ENCODE data around the gene ALX3. TPM values are rescaled to one million over a fixed set of nuclear protein-coding genes. Genes with fewer than 3 reads are reported as not detected.

The ALX3 gene
- polyA plus RNA-seq (2013, experiment 1 of 2; ENCODE audit: insufficient read length): not detected
- polyA plus RNA-seq (2013, experiment 2 of 2; ENCODE audit: insufficient read length): not detected

DNA sequence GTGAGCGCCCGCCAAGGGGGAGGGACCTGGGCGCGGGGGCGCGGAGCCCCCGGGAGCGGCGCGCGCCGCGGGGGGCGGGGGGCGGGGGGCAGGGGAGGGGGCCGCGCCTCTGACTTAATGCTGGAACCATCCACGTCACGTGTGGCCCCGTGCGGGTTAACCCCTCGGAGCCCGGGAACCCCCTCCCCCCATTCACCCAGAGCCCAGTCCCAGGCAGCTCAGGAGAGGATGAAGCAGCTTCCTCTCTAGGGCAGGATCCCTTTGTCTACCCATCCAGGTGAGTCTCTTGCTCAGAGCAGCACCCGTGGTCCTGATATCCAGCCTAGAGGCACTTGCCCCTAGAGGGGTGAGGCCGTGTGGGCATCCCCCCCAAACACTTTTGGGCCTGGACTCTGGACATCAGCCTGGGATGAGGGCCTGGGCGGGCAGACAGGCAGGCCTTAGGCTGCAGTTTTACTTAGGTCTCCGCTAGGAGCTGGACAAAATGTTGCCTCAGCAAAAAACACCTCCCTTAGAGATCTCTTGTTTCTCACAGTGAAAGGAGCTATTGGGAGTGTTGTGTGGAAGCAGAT lies at the start of gene ALX3:
Gene ALX3 (minus strand): TSS at position 2 of the 572 bp plus-strand sequence. CDS start 60 bp downstream, outside the sequence.
- no peak for DNase-seq

GRCh38 chr1:110119843-110120242 lies 49.4 kb upstream of the ALX3 start:
- DNase-seq: no peak

GRCh38 chr1:110118636-110119396 lies 48.3 kb upstream of the ALX3 start:
- DNase-seq: peak; percentile 32

DNA sequence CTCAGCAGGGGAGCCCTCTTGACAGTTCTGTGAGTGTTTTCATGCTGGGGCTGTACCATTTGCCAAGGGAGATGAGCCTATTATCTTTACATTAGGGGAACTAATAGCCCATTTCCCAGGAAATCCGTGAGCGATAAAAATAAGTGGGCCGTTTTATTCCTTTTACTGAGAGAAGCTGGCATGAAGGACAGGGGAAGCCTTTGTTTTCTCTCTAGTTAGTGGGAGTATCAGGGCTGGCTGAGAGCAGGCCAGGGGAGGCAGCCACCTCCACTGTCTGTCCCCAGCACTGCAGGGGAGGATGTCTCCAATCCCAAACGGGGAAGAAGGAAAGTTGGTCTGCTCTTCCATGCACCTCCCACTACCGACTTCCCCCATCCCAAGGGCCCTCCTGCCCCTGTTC lies 44.3 kb upstream of the ALX3 start:
- DNase-seq: no peak

DNA sequence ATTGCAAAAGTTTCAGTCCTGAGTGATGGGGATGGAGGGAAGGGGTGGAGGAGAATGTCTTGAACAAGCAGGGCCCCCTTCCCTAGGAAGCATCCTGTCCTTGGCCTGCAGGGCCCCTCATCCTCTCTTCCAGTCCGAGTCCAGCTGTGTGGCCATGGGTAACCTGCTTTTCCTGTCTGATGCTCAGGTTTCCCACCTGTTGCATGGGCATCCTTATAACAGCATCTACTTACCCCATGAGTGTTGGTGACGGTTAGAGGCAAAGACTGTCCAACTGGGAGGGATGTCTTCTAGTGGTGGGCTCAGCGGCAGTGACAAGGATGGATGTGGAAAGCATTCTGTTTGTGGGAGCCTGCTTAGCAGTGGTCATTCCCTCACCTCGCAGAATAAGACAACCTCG lies 43.7 kb upstream of the ALX3 start:
- no peak for DNase-seq

- no peak for DNase-seq
Observed at GRCh38 chr1:110113551-110113950, 43.1 kb upstream of the ALX3 start.

- no peak for DNase-seq
Observed at GRCh38 chr1:110112656-110113055, 42.2 kb upstream of the ALX3 start.

DNA sequence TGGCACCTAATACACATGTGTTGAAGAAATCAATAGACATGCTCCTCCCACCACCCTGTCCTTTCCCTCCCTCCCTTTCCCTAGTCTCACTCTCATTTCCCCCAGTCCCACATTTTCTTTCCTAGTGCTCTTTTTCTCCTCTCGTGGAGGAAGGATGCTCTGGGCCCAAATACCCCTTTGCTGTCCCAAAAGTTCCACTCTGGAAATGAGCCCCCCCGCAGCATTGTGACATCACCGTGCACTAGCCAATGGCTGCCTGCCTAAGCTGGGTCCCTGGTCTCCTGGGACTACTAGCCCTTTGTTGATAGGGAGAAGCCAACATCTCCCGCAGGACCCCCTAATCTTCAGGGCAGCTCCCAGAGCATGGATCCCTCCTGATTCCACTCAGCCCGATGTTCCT lies 41.7 kb upstream of the ALX3 start, which contains the start of gene UBL4B:
Gene UBL4B (plus strand): TSS at position 301 of the 400 bp plus-strand sequence. CDS start 92 bp downstream, at position 393.
- DNase-seq: no peak

GRCh38 chr1:110111081-110111480 lies 40.6 kb upstream of the ALX3 start:
- DNase-seq: no peak

DNA sequence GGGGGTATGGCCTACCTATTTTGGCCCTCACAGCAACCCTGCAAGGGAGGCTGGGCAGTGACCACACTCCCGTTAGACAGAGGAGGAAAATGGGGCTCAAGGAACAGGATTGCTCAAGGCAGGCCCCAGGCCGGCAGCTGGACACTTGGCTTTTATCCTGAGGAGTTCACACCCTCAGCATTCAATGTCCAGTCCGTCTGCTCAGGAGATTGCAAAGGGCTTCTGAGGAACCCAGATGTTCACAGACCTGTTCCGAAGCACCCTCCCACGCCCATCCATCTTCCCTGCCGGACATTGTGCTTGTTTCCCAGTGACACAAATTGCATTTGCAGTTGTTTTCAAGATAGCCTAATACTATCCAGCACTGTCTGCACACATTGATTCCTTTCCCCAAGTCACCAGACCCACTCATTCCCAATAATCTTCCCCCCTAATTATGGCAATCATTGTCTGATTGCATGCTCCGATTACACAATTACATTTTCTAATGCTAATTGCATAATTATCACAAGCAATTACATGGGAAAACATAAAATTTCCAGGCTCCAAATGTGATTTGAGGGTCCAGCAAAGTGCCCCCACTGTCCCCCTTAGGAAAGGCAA lies 37.5 kb upstream of the ALX3 start:
- DNase-seq: no peak

DNA sequence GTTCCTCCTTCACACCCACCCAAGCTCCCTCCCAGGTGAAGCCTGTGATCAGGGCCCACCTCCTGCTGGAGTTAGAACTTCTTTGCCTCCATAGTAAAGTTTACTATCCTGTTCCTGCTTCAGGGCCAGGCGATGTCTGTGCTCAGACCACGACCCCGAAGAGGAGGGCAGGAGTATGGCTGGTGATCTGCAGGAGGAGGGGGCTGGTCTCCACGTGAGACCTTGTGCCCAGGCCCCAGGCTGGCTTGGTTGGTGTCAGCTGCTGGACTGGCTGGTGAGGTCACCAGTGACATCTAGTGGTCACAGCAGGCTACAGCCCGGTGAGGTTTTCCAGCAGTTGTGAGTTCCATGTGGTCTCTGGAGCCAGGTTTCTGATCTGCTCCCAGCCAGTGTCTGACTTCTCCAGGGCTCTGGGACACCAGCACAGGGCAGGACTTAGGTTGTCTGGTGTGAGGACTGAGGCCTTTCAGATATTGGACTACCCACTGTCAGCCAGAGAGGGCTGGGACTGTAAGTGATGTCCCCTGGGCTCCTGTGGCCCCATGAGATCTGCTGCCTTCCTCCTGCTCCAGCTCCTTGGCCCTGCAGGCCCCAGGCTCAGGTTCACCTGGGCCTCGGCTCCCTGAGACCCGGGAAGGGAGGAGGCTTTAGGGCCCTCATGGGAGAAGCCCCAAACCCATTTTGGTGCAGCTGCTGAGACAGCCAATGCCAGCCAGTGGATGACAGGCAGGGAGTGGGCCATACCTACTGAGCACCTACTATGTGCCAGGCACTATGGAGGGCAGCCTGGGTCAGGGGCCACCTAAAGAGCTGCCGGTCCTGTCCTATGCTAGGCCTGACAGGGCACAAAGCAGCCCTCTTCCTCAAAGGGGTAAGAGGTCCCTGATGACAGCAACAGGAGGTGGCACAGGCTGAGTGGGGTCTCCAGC lies 35.8 kb upstream of the ALX3 start:
- DNase-seq: peak; percentile 63

DNA sequence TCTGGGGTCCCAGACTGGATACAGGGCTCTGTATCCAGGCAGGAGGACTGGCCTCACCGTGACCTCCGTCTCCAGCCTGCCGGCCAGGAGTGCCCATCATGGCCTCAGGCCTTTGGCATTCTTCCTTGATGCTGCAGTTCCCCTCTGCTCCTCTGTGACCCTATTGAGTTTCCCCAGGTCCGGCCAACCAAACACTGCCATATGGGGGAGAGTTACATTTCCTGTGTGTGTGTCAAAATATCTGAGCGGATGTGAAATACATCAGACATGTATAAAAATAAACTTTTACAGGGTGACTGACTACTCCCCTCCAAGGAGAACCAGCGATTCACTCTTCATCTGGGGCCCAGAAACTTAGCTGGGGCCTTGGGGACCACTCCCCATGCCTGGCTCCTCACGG lies 31.6 kb upstream of the ALX3 start:
- peak; percentile 36 for DNase-seq

- DNase-seq: no peak
Observed at GRCh38 chr1:110100335-110100734, 29.9 kb upstream of the ALX3 start.

GRCh38 chr1:110098222-110099026 lies 28.0 kb upstream of the ALX3 start:
- no peak for DNase-seq

- DNase-seq: no peak
Observed at GRCh38 chr1:110097507-110098221, 27.2 kb upstream of the ALX3 start.

DNA sequence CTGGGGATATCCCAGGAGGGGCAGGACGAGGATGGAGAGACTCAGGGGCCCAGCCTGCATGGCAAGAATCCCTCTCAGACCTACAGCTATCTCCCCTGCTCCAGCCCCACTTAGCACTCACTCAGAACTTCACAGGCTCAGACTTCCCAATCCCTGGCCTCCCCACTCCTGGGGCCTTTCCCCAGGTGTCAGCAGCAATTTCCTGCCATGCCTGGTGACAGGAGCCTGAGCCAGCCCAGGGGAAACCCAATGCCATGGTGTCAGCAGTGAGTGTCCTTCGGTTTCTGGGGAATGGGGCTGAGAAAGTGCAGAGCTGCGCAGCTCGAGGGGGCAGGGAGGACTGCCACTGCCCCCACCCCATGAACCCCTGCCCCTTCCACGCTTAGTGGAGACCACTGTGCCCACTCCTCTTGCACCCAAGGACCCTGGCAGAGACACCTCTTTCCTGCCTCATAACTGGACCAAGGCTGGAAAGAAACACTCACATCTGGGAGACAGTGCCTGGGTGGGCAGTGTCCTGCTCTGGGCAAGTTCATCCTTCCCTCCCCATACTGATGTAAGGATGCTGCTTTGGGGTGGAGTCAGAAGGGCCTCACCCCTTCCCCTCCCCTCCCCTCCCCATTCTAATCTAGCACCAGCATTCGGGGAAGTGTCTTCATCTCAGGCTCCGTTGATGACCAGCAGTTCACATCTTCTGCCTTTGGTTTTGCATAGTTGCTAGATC lies 24.6 kb upstream of the ALX3 start:
- no peak for DNase-seq

- no peak for DNase-seq
Observed at GRCh38 chr1:110092991-110093390, 22.5 kb upstream of the ALX3 start.

GRCh38 chr1:110091791-110092190 lies 21.3 kb upstream of the ALX3 start:
- peak; percentile 22 for DNase-seq

- DNase-seq: no peak
Observed at GRCh38 chr1:110091381-110091780, 20.9 kb upstream of the ALX3 start.

DNA sequence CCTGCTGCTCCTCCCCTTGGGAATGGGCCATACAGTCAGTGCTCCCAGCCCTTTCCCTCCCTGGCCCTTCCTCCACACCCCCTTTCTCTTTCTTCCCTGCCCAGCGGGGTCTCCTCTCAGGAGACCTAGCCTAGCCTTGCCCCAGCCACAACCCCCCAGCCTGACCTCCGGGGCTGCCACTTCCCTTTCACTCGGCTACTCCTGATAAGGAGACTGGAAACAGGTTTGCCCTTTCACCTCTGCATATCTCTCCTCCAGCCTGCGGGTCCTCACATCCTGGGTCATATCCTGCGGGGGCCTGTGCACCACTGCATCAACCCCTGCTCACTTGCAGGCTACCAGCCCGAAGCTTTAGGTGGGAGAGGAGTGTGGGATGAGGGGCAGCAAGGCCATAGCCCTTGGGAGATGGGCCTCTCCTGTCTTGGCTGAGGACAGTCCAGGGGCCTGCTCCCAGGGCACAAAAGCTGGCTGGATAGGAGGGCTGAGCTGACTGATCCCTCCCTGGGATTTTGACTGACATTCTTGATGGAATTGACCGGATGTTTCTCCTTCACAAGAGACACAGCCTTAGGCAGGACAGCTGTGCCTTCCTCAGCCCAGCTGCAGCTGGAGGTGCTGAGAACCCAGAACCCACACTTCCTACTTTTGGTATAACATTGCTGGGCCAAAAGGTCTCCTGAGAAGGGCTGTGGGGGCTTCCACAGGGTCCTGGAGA lies 19.2 kb upstream of the ALX3 start:
- DNase-seq: no peak
